ENCODE results near the gene TMEM263. TPM values are rescaled to one million over a fixed set of nuclear protein-coding genes. Genes with fewer than 3 reads are reported as not detected.

The TMEM263 gene
- total and polyA plus RNA-seq, 4 experiments from 2014 or later = 28.4 to 32.9 (median 30.6) TPM

- H3K27ac Mint-ChIP-seq = no peak overlapping the region
- Histone ChIP-seq H3K36me3 (ENCODE audit: insufficient read depth, low read length) (no peaks in the 10 kb centered on the region), H3K9me3 (ENCODE audit: control insufficient read depth in 1 of 2, low read length in 2 of 2) (no peaks in the 10 kb centered on the region), H3K4me1 (ENCODE audit: insufficient read depth, low read length) (no peaks in the 10 kb centered on the region), H3K4me3 (ENCODE audit: low read length in 2 of 2) (no peak overlapping the region), H3K27me3 (ENCODE audit: insufficient read depth, low read length) (no peaks in the 10 kb centered on the region), H3K27ac (ENCODE audit: low read depth, low read length) (no peak overlapping the region)
- intact Hi-C loops (cut with micrococcal nuclease) = no loop called here
- CTCF ChIA-PET (ENCODE audit: partially characterized antibody) = no interaction called here
- no peaks in the 10 kb centered on the region for H3K27me3 Mint-ChIP-seq
- POLR2A ChIA-PET (ENCODE audit: partially characterized antibody) = interaction anchor here (1.3 kb wide), 1 partner anchor 9 kb away, joined by 4 read pairs; the partner anchor contains the start of gene TMEM263
- H3K4me3 Mint-ChIP-seq = no peak overlapping the region
- peaks cover 1 to 3% of the 10 kb centered on the region in 2 donors for H3K36me3 Mint-ChIP-seq
- H3K4me1 Mint-ChIP-seq = peaks cover 0 to 8% (median 3%) of the 10 kb centered on the region in 4 donors
- peaks cover 2 to 11% (median 6%) of the 10 kb centered on the region in 8 donors for H3K9me3 Mint-ChIP-seq
- DNase-seq = no peak
Measured at GRCh38 chr12:106947461-106947860, 8.2 kb upstream of the TMEM263 start.

- Histone ChIP-seq H3K4me1 (ENCODE audit: insufficient read depth, low read length) (no peaks in the 10 kb centered on the region), H3K9me3 (ENCODE audit: control insufficient read depth in 1 of 2, low read length in 2 of 2) (no peaks in the 10 kb centered on the region), H3K27me3 (ENCODE audit: insufficient read depth, low read length) (no peaks in the 10 kb centered on the region), H3K36me3 (ENCODE audit: insufficient read depth, low read length) (no peaks in the 10 kb centered on the region), H3K27ac (ENCODE audit: low read depth, low read length) (no peak overlapping the region), H3K4me3 (ENCODE audit: low read length in 2 of 2) (no peak overlapping the region)
- H3K27me3 Mint-ChIP-seq = no peaks in the 10 kb centered on the region
- peaks cover 3% of the 10 kb centered on the region in 2 donors for H3K36me3 Mint-ChIP-seq
- DNase-seq = no peak
- no peak overlapping the region for H3K27ac Mint-ChIP-seq
- H3K4me1 Mint-ChIP-seq = peaks cover 7 to 22% (median 9%) of the 10 kb centered on the region in 4 donors
- no peak overlapping the region for H3K4me3 Mint-ChIP-seq
- intact Hi-C loops (cut with micrococcal nuclease) = loop anchor here (10.0 kb wide), 1 partner anchor 706 kb away; the partner anchor contains the start of gene CKAP4
- peaks cover 2 to 11% (median 4%) of the 10 kb centered on the region in 8 donors for H3K9me3 Mint-ChIP-seq
- CTCF ChIA-PET (ENCODE audit: partially characterized antibody) = no interaction called here
- POLR2A ChIA-PET (ENCODE audit: partially characterized antibody) = no interaction called here
Measured at GRCh38 chr12:106950591-106950990, 5.1 kb upstream of the TMEM263 start.

GRCh38 chr12:106953352-106954250 is 2.1 kb upstream of the TMEM263 start:
- peaks cover 16 to 44% (median 22%) of the 10 kb centered on the region in 4 donors for H3K4me1 Mint-ChIP-seq
- Histone ChIP-seq H3K9me3 (ENCODE audit: control insufficient read depth in 1 of 2, low read length in 2 of 2) (no peaks in the 10 kb centered on the region), H3K27me3 (ENCODE audit: insufficient read depth, low read length) (no peaks in the 10 kb centered on the region), H3K27ac (ENCODE audit: low read depth, low read length) (no peak overlapping the region), H3K4me1 (ENCODE audit: insufficient read depth, low read length) (peaks cover 14% of the 10 kb centered on the region), H3K4me3 (ENCODE audit: low read length in 2 of 2) (no peak overlapping the region), H3K36me3 (ENCODE audit: insufficient read depth, low read length) (no peaks in the 10 kb centered on the region)
- peaks cover 2 to 11% (median 4%) of the 10 kb centered on the region in 8 donors for H3K9me3 Mint-ChIP-seq
- intact Hi-C loops (cut with micrococcal nuclease) = loop anchor here (10.0 kb wide), 1 partner anchor 709 kb away; the partner anchor contains the start of gene CKAP4
- H3K36me3 Mint-ChIP-seq = peaks cover 3 to 12% of the 10 kb centered on the region in 2 donors
- DNase-seq = no peak
- ChIA-PET POLR2A (ENCODE audit: partially characterized antibody) (interaction anchor here (0.6 to 3.1 kb wide), 3 partner anchors 25 to 140 kb away, joined by 3 to 33 read pairs (median 4); partner anchors contain the start of gene CRY1), CTCF (ENCODE audit: partially characterized antibody) (interaction anchor here (1.8 to 3.5 kb wide), 2 partner anchors 126 to 596 kb away, joined by 4 to 13 read pairs; partner anchors contain the start of gene POLR3B)
- H3K27ac Mint-ChIP-seq = peak overlapping the region in 6 of 7 donors; percentile 6 to 88 (median 34)
- H3K4me3 Mint-ChIP-seq = peak overlapping the region in 3 of 8 donors; percentile 26 to 94 (median 29)
- H3K27me3 Mint-ChIP-seq = no peaks in the 10 kb centered on the region

GRCh38 chr12:106954462-106955376 is 988 bp upstream of the TMEM263 start:
- H3K4me1 ChIP-seq (ENCODE audit: insufficient read depth, low read length) = peaks cover 17% of the 10 kb centered on the region
- peak overlapping the region; percentile 88 to 97 (median 96) for H3K27ac Mint-ChIP-seq
- peaks cover 0 to 16% of the 10 kb centered on the region in 2 donors for H3K36me3 Mint-ChIP-seq
- no peaks in the 10 kb centered on the region for H3K9me3 ChIP-seq (ENCODE audit: control insufficient read depth in 1 of 2, low read length in 2 of 2)
- no peaks in the 10 kb centered on the region for H3K27me3 ChIP-seq (ENCODE audit: insufficient read depth, low read length)
- peaks cover 19 to 48% (median 25%) of the 10 kb centered on the region in 4 donors for H3K4me1 Mint-ChIP-seq
- H3K27ac ChIP-seq (ENCODE audit: low read depth, low read length) = peak overlapping the region; percentile 76
- peak overlapping the region; percentile 39 to 74 for H3K4me3 ChIP-seq (ENCODE audit: low read length in 2 of 2)
- intact Hi-C loops (cut with micrococcal nuclease) = loop anchor here (1.0 to 10.0 kb wide), 4 partner anchors 73 to 710 kb away; partner anchors contain the start of genes CKAP4, RIC8B and TCP11L2
- CTCF ChIA-PET (ENCODE audit: partially characterized antibody) = interaction anchor here (0.7 to 3.5 kb wide), 5 partner anchors 10 to 597 kb away, joined by 3 to 13 read pairs (median 3); partner anchors contain the start of genes CRY1 and POLR3B
- H3K27me3 Mint-ChIP-seq = no peaks in the 10 kb centered on the region
- peaks cover 0 to 4% (median 2%) of the 10 kb centered on the region in 8 donors for H3K9me3 Mint-ChIP-seq
- no peaks in the 10 kb centered on the region for H3K36me3 ChIP-seq (ENCODE audit: insufficient read depth, low read length)
- H3K4me3 Mint-ChIP-seq = peak overlapping the region; percentile 87 to 97 (median 93)
- DNase-seq = peak in 1 of 5 donors; percentile 10
- POLR2A ChIA-PET (ENCODE audit: partially characterized antibody) = interaction anchor here (0.6 to 3.1 kb wide), 12 partner anchors 24 to 652 kb away, joined by 3 to 33 read pairs (median 7); partner anchors contain the start of genes CRY1, MTERF2, POLR3B and TCP11L2

GRCh38 chr12:106956048-106956578 is 406 bp downstream of the TMEM263 start:
- peak in 3 of 5 donors; percentile 32 to 71 (median 58) for DNase-seq
- Histone ChIP-seq H3K27ac (ENCODE audit: low read depth, low read length) (peak overlapping the region; percentile 76), H3K9me3 (ENCODE audit: control insufficient read depth in 1 of 2, low read length in 2 of 2) (no peaks in the 10 kb centered on the region), H3K4me1 (ENCODE audit: insufficient read depth, low read length) (peaks cover 17% of the 10 kb centered on the region), H3K4me3 (ENCODE audit: low read length in 2 of 2) (peak overlapping the region; percentile 74 to 92), H3K36me3 (ENCODE audit: insufficient read depth, low read length) (no peaks in the 10 kb centered on the region), H3K27me3 (ENCODE audit: insufficient read depth, low read length) (no peaks in the 10 kb centered on the region)
- ChIA-PET POLR2A (ENCODE audit: partially characterized antibody) (interaction anchor here (0.5 to 3.1 kb wide), 23 partner anchors 9 to 729 kb away, joined by 3 to 33 read pairs (median 5); partner anchors contain the start of genes CRY1, MTERF2, POLR3B and RIC8B), CTCF (ENCODE audit: partially characterized antibody) (interaction anchor here (0.9 to 3.5 kb wide), 7 partner anchors 11 to 598 kb away, joined by 3 to 13 read pairs (median 4); partner anchors contain the start of gene POLR3B)
- Mint-ChIP-seq H3K27me3 (no peaks in the 10 kb centered on the region), H3K9me3 (peaks cover 0 to 3% (median 0%) of the 10 kb centered on the region in 8 donors), H3K4me1 (peaks cover 21 to 48% (median 29%) of the 10 kb centered on the region in 4 donors), H3K4me3 (peak overlapping the region; percentile 91 to 98 (median 95)), H3K36me3 (peaks cover 0 to 20% of the 10 kb centered on the region in 2 donors), H3K27ac (peak overlapping the region; percentile 85 to 99 (median 95))
- intact Hi-C loops (cut with micrococcal nuclease) = loop anchor here (1.0 to 10.0 kb wide), 5 partner anchors 31 to 711 kb away; partner anchors contain the start of genes CKAP4, CRY1, MTERF2 and TCP11L2

- Mint-ChIP-seq H3K4me3 (peak overlapping the region; percentile 91 to 98 (median 95)), H3K27ac (peak overlapping the region; percentile 88 to 99 (median 95)), H3K27me3 (no peaks in the 10 kb centered on the region), H3K4me1 (peaks cover 21 to 44% (median 34%) of the 10 kb centered on the region in 4 donors), H3K9me3 (peaks cover 0 to 3% (median 0%) of the 10 kb centered on the region in 8 donors), H3K36me3 (peaks cover 2 to 22% of the 10 kb centered on the region in 2 donors)
- no peaks in the 10 kb centered on the region for H3K27me3 ChIP-seq (ENCODE audit: insufficient read depth, low read length)
- intact Hi-C loops (cut with micrococcal nuclease) = loop anchor here (5.0 to 10.0 kb wide), 3 partner anchors 70 to 713 kb away; partner anchors contain the start of genes CKAP4 and TCP11L2
- H3K9me3 ChIP-seq (ENCODE audit: control insufficient read depth in 1 of 2, low read length in 2 of 2) = no peaks in the 10 kb centered on the region
- H3K27ac ChIP-seq (ENCODE audit: low read depth, low read length) = peak overlapping the region; percentile 76
- H3K4me1 ChIP-seq (ENCODE audit: insufficient read depth, low read length) = peaks cover 17% of the 10 kb centered on the region
- no peaks in the 10 kb centered on the region for H3K36me3 ChIP-seq (ENCODE audit: insufficient read depth, low read length)
- POLR2A ChIA-PET (ENCODE audit: partially characterized antibody) = interaction anchor here (1.2 kb wide), 2 partner anchors 13 to 29 kb away, joined by 3 read pairs; partner anchors contain the start of gene MTERF2
- H3K4me3 ChIP-seq (ENCODE audit: low read length in 2 of 2) = peak overlapping the region; percentile 74 to 92
- no peak for DNase-seq
- CTCF ChIA-PET (ENCODE audit: partially characterized antibody) = no interaction called here
Measured at GRCh38 chr12:106957583-106957982, 1.9 kb downstream of the TMEM263 start.

Measured in CD4-positive, alpha-beta memory T cell (primary cell).